Spleen (tissue), 7 donors: Measurements from ENCODE around the gene INHBB.

Source experiments
- CTCF ChIP-seq, 11 experiments: fragments of 200-600 bp in 7 of 11; fragments of 450-650 bp in 4 of 11; sonication (generic) in 4 of 11; IDR thresholded peaks in 8 of 11; conservative IDR thresholded peaks in 3 of 11; 1 replicate in 7 of 11; 2 replicates in 4 of 11; pipeline versions ENCODE4 v1.4.0 to v1.8.0; 2016 to 2021; ENCODE audit warnings: antibody characterized with exemption in 11 of 11, inconsistent platforms in 4 of 11, mild to moderate bottlenecking in 1 of 11
- POLR2A ChIP-seq, 3 donors: fragments of 450-650 bp; IDR thresholded peaks; one replicate each; pipeline ENCODE4 v1.5.1; 2017; ENCODE audit warnings: antibody characterized with exemption in 3 of 3, mild to moderate bottlenecking in 1 of 3
- POLR2AphosphoS5 ChIP-seq, 3 donors: sonication (generic); formaldehyde crosslinking; IDR thresholded peaks; one replicate each; pipeline ENCODE4 v1.5.1; 2017; ENCODE audit warnings: antibody characterized with exemption in 3 of 3
- donor health status: DM: no; HTN: no; CAD: no; lungs with moderate emphysema.
- donor health status: DM: no; HTN: no; CAD: no.
- donor health status: DM: no; HTN: no; CAD: no.

DNA sequence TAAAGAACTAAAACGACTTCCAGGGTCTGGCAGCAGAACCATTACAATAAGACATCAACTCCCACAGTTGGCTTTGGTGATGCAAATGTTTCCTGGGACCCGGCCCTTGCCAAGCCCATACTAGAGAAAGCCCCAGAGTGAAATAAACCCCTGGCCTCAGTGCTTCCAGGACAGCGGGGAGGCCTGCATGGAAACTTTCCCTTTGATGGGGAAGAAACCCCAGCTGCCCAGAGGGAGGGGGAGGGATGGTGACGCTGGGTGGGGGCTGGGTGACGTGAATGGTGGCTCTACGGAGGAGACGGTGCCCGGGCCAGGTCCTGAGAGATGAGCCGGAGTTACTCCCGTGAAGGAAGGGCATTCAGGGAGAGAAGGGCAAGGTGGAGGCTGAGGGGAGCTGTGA, 27.5 kb downstream of the INHBB start:
- TF ChIP-seq CTCF (IDR thresholded peaks at IDR 0.05 in 8 of 11, conservative IDR thresholded peaks at IDR 0.05 in 3 of 11) (no peak), POLR2AphosphoS5 (IDR thresholded peaks at IDR 0.05) (no peak), POLR2A (IDR thresholded peaks at IDR 0.05) (no peak)
